Omental fat pad (tissue), 4 donors: ENCODE data around the gene DNAJC6. TPM values are rescaled to one million over a fixed set of nuclear protein-coding genes. Genes with fewer than 3 reads are reported as not detected.
"Not testable (repeated sequence)": the region's sequence is repeated elsewhere in the genome, so short reads cannot be mapped to it uniquely, and the experiment has no call there.

Source experiments
- ATAC-seq: fragments of 150-250 bp; one replicate; pipeline ENCODE4 v1.9.1; 2016; ENCODE audit warnings: mild to moderate bottlenecking, moderate library complexity; ENCODE audit not compliant: low FRiP score
- DNase-seq: peaks from one replicate; pipeline ENCODE4 v3.0.0-alpha.2; 2019; ENCODE audit warnings: low spot score
- CTCF ChIP-seq, 3 donors: fragments of 450-650 bp; IDR thresholded peaks; one replicate each; pipeline ENCODE4 v1.5.1; 2016 to 2017; ENCODE audit warnings: antibody characterized with exemption in 3 of 3, mild to moderate bottlenecking in 3 of 3, moderate library complexity in 2 of 3
- total RNA-seq, 4 donors: library from RNA; depleted of rRNA; stranded (reverse); fragments of >200 nt; gene quantifications; one replicate each; pipeline ENCODE4 v1.1.0, GENCODE V29; 2016

DNAJC6 gene
- total RNA-seq, 4 donors from 2014 or later, result 1.9 to 5.1 (median 3.6) TPM

- no peak for TF ChIP-seq CTCF (IDR thresholded peaks at IDR 0.05)
- ATAC-seq (no peak), DNase-seq (no peak)
Measured at GRCh38 chr1:65277605-65278347, 31.6 kb upstream of the DNAJC6 start.

GRCh38 chr1:65278376-65279069 lies 30.8 kb upstream of the DNAJC6 start:
- TF ChIP-seq CTCF (IDR thresholded peaks at IDR 0.05), result no peak
- no peak for ATAC-seq
- DNase-seq, result no peak

- ATAC-seq (no peak), DNase-seq (no peak)
- no peak for TF ChIP-seq CTCF (IDR thresholded peaks at IDR 0.05)
Measured at GRCh38 chr1:65279070-65279779, 30.1 kb upstream of the DNAJC6 start.

- ATAC-seq (no peak), DNase-seq (no peak)
- no peak for TF ChIP-seq CTCF (IDR thresholded peaks at IDR 0.05)
Measured at GRCh38 chr1:65281846-65282245, 27.5 kb upstream of the DNAJC6 start.

GRCh38 chr1:65284229-65284628 lies 25.1 kb upstream of the DNAJC6 start:
- ATAC-seq, result no peak
- DNase-seq, result no peak
- TF ChIP-seq CTCF (IDR thresholded peaks at IDR 0.05), result no peak

GRCh38 chr1:65289449-65289848 lies 19.9 kb upstream of the DNAJC6 start:
- ATAC-seq (no peak), DNase-seq (no peak)
- TF ChIP-seq CTCF (IDR thresholded peaks at IDR 0.05), result no peak

- ATAC-seq, DNase-seq: not testable (repeated sequence)
Measured at GRCh38 chr1:65291818-65292217, 17.5 kb upstream of the DNAJC6 start.
